SK-N-DZ (cell line): Measurements from ENCODE around the gene PPIL3. TPM values are rescaled to one million over a fixed set of nuclear protein-coding genes. Genes with fewer than 3 reads are reported as not detected.
A peak's percentile ranks its signal among the peaks of the same experiment; 100 is the strongest.
"Not testable (repeated sequence)": the region's sequence is repeated elsewhere in the genome, so short reads cannot be mapped to it uniquely, and the experiment has no call there.

Experiments
- DNase-seq: peaks from one replicate; pipeline ENCODE4 v3.0.0-alpha.2; 2015; ENCODE audit warnings: low spot score
- polyA plus RNA-seq, 2 experiments: library from polyadenylated mRNA; depleted of rRNA; stranded (reverse); fragments of >200 nt; gene quantifications; 2 replicates each; pipeline ENCODE4 v1.2.3, GENCODE V29; 2014

PPIL3 gene
- polyA plus RNA-seq (2014; cell fraction: cytosol; rRNA removed): 52.3 and 58.1 TPM in 2 replicates
- polyA plus RNA-seq (2014; cell fraction: nucleus; rRNA removed): 52.2 and 71.1 TPM in 2 replicates

- peak; percentile 99 for DNase-seq
Measured at GRCh38 chr2:200888704-200889625, at the start of gene PPIL3, which contains the start of gene NIF3L1. PPIL3 (minus strand) TSS chr2:200889077; CDS start chr2:200887615, 1,462 bp downstream. NIF3L1 (plus strand) TSS chr2:200889371; CDS start chr2:200891944, 2,573 bp downstream.

- no peak for DNase-seq
Measured at GRCh38 chr2:200930947-200931626, 42.2 kb upstream of the PPIL3 start.

GRCh38 chr2:200929334-200930249 is 40.7 kb upstream of the PPIL3 start:
- DNase-seq: no peak

GRCh38 chr2:200922439-200922838 is 33.6 kb upstream of the PPIL3 start:
- DNase-seq: no peak

GRCh38 chr2:200913654-200914053 is 24.8 kb upstream of the PPIL3 start:
- no peak for DNase-seq

- DNase-seq: no peak
Measured at GRCh38 chr2:200909958-200910357, 21.1 kb upstream of the PPIL3 start.

- peak; percentile 46 for DNase-seq
Measured at GRCh38 chr2:200905618-200906296, 16.9 kb upstream of the PPIL3 start.

GRCh38 chr2:200901459-200902072 is 12.7 kb upstream of the PPIL3 start:
- peak; percentile 76 for DNase-seq

- no peak for DNase-seq
Measured at GRCh38 chr2:200899482-200899881, 10.6 kb upstream of the PPIL3 start.

GRCh38 chr2:200881715-200882249 is 7.1 kb downstream of the PPIL3 start:
- DNase-seq: not testable (repeated sequence)

- no peak for DNase-seq
Measured at GRCh38 chr2:200878289-200878880, 10.5 kb downstream of the PPIL3 start.

GRCh38 chr2:200877443-200877842 is 11.4 kb downstream of the PPIL3 start:
- DNase-seq: no peak

- DNase-seq: no peak
Measured at GRCh38 chr2:200873560-200873959, 15.3 kb downstream of the PPIL3 start.

GRCh38 chr2:200871151-200871550 is 17.7 kb downstream of the PPIL3 start:
- no peak for DNase-seq

- DNase-seq: no peak
Measured at GRCh38 chr2:200869014-200869413, 19.9 kb downstream of the PPIL3 start.

- peak; percentile 91 for DNase-seq
Measured at GRCh38 chr2:200864176-200865034, 24.5 kb downstream of the PPIL3 start, which contains the start of gene CLK1. CLK1 (minus strand) TSS chr2:200864658; CDS start chr2:200861862, 2,796 bp downstream.

GRCh38 chr2:200863782-200864175 is 25.1 kb downstream of the PPIL3 start:
- DNase-seq: peak; percentile 26

- DNase-seq: peak; percentile 25
Measured at GRCh38 chr2:200862532-200863000, 26.3 kb downstream of the PPIL3 start.
